Measurements from ENCODE around the gene IFI27L1. TPM values are rescaled to one million over a fixed set of nuclear protein-coding genes. Genes with fewer than 3 reads are reported as not detected.

Gene IFI27L1
- total RNA-seq, 2 experiments from 2014 or later = 42.8 to 55.4 TPM

DNA sequence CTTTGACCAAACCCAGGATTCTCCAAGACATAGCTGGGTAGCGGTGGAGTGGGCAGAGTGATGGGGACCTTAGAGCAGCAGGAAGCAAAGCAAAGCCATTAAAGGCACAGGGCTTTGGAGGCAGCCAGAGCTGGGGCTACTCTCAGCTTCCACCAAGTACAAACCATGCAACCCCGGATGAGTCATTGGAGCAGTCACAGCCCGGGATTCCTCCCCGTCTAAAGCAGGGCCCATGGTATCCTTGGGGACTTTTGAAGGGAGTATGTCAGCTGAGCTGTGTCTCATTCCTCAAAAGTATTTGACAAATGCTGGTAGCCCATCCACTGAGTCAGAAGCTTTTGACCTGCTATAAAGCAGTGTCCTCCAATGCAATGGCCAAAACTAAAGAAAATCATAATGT lies 19.7 kb downstream of the IFI27L1 start:
- Mint-ChIP-seq H3K27me3 (no peaks in the 10 kb centered on the region), H3K36me3 (no peaks in the 10 kb centered on the region), H3K4me3 (no peak overlapping the region), H3K27ac (no peak overlapping the region), H3K4me1 (no peaks in the 10 kb centered on the region), H3K9me3 (ENCODE audit: low read depth) (no peaks in the 10 kb centered on the region)
- CTCF ChIA-PET = interaction anchor here (1.3 kb wide), 1 partner anchor 100 kb away, joined by 3 read pairs; no protein-coding TSS in a partner anchor
- DNase-seq = no peak
- no peak for ATAC-seq

DNA sequence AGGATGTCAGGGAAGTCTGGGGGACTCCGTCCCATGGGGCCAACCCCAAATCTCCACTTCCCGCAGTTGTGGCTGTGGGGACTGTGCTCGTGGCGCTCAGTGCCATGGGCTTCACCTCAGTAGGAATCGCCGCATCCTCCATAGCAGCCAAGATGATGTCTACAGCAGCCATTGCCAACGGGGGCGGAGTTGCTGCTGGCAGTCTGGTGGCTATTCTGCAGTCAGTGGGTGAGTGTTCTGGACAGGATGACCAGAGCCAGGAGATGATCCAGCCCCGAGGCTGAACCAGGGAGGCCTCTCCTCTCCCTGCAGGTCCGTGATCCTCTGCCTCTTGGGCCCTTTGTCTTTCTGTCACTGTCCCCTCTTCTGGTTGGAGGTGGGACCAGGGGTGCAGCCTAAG lies 20.6 kb downstream of the IFI27L1 start:
- DNase-seq = no peak
- no peaks in the 10 kb centered on the region for H3K36me3 Mint-ChIP-seq
- no peaks in the 10 kb centered on the region for H3K9me3 Mint-ChIP-seq (ENCODE audit: low read depth)
- H3K4me1 Mint-ChIP-seq = no peaks in the 10 kb centered on the region
- no peak overlapping the region for H3K27ac Mint-ChIP-seq
- no peak overlapping the region for H3K4me3 Mint-ChIP-seq
- no peak for ATAC-seq
- CTCF ChIA-PET = no interaction called here
- H3K27me3 Mint-ChIP-seq = no peaks in the 10 kb centered on the region

DNA sequence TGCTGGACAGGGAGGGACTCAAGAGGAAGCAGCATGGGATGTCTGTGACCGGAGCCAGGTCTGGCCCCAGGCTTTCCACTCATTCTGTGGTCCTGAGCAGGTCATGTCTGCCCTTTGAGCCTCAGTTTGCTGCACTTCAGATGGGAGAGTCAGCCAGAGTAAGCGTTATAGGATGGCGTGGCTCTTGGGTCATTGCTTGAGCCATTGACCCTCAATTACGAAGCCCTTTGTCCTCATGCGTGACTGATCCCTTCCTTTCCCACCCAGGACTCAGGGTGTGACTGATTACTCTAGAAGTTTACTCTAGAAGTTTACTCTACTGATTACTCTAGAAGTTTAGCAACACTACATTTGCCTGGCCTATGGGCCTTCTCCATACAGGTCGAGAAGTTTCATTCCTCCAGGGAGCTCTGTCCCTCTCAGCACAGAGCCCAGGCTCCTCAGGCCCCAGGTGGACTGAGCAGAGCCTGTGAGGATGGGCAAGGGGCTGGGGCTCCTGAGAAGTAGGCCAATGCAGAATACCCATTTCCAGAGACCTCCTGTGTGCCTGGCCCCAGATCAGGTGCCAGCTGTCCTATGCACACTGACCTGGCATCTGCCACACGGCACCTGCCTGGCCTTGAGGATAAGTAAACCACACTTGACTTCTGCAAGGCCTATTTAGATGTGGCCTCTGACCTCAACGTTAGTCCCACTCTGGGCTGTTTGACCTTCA lies 21.8 kb downstream of the IFI27L1 start:
- H3K27ac Mint-ChIP-seq = no peak overlapping the region
- ATAC-seq (no peak), DNase-seq (no peak)
- H3K4me3 Mint-ChIP-seq = no peak overlapping the region
- CTCF ChIA-PET = interaction anchor here (0.6 kb wide), 1 partner anchor 299 kb away, joined by 3 read pairs; no protein-coding TSS in a partner anchor
- H3K27me3 Mint-ChIP-seq = no peaks in the 10 kb centered on the region
- H3K9me3 Mint-ChIP-seq (ENCODE audit: low read depth) = no peaks in the 10 kb centered on the region
- H3K4me1 Mint-ChIP-seq = no peaks in the 10 kb centered on the region
- H3K36me3 Mint-ChIP-seq = peaks cover 2% of the 10 kb centered on the region

DNA sequence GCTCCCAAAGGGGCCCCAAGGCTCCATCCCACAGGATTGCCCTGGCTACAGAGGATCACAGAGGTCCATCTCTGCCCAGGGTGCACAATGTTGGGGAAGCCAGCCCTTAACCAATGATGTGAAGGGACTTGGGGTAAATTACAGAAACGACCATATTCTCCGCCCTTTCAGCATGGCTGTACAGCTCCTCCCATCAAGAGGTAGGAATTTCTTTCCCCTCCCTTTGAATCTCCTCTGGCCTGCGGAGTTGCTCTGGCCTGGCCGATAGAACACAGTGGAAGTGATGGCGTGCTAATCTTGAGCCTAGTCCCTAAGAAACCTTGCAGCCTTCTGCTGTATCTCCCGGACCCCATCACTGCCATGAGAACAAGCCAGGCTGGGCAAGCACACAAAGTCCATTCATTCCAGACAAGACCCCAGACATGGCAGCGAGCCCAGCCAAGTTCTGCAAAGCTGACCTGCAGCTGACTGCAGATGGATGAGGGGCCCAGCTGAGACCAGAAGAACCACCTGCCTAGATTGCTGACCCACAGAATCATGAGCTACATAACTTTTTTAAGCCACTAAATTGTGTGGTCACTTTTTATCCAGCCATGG lies 22.5 kb downstream of the IFI27L1 start:
- Mint-ChIP-seq H3K4me1 (no peaks in the 10 kb centered on the region), H3K4me3 (no peak overlapping the region), H3K9me3 (ENCODE audit: low read depth) (no peaks in the 10 kb centered on the region), H3K27ac (no peak overlapping the region), H3K36me3 (peaks cover 2% of the 10 kb centered on the region), H3K27me3 (no peaks in the 10 kb centered on the region)
- no peak for ATAC-seq
- DNase-seq = no peak
- CTCF ChIA-PET = interaction anchor here (0.6 kb wide), 1 partner anchor 300 kb away, joined by 3 read pairs; no protein-coding TSS in a partner anchor

DNA sequence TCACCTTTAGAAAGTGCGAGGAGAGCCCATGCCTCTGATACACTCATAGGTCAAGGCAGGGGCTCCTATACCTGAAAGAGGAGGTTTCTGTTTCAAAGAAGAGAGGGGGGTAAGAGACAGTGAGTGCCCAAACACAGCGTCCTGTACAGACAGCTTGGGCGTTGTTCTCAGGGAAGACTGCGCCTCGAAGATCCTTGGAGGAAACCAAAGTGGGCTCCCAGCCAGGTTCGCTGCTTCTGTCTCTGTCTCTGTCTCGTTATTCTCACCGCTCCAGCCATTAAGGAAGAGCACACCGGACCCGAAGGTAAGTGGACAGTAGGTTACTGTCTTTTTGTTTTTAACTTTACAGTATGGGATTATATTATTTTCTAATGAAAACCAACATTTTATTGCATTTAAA lies 23.6 kb downstream of the IFI27L1 start:
- H3K4me1 Mint-ChIP-seq = no peaks in the 10 kb centered on the region
- no peak for ATAC-seq
- H3K36me3 Mint-ChIP-seq = peaks cover 2% of the 10 kb centered on the region
- H3K9me3 Mint-ChIP-seq (ENCODE audit: low read depth) = no peaks in the 10 kb centered on the region
- CTCF ChIA-PET = no interaction called here
- H3K27ac Mint-ChIP-seq = no peak overlapping the region
- no peak overlapping the region for H3K4me3 Mint-ChIP-seq
- DNase-seq = no peak
- H3K27me3 Mint-ChIP-seq = no peaks in the 10 kb centered on the region

DNA sequence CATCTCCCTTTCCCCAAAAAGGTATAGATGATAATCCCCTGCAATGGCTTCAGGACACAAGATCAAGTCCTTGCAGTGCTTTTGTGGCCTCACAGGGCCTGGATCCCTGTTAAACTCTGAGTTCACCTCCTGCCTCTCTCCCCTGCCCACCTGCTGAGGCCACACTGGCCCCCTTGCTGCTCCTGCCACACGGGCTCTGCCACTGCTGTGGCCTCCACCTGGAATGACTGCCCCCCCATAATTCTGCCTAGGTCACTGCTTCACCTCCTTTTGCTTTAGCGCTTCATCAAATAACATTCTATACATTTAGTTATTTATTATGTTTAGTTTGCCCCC lies 28.8 kb downstream of the IFI27L1 start:
- DNase-seq (peak; percentile 26), ATAC-seq (no peak)
- Mint-ChIP-seq H3K4me1 (peaks cover 24% of the 10 kb centered on the region), H3K27ac (peak overlapping the region; percentile 82), H3K4me3 (no peak overlapping the region), H3K9me3 (ENCODE audit: low read depth) (no peaks in the 10 kb centered on the region), H3K27me3 (no peaks in the 10 kb centered on the region), H3K36me3 (peaks cover 6% of the 10 kb centered on the region)
- CTCF ChIA-PET = interaction anchor here (1.3 kb wide), 2 partner anchors 22 to 27 kb away, joined by 4 read pairs; no protein-coding TSS in a partner anchor

DNA sequence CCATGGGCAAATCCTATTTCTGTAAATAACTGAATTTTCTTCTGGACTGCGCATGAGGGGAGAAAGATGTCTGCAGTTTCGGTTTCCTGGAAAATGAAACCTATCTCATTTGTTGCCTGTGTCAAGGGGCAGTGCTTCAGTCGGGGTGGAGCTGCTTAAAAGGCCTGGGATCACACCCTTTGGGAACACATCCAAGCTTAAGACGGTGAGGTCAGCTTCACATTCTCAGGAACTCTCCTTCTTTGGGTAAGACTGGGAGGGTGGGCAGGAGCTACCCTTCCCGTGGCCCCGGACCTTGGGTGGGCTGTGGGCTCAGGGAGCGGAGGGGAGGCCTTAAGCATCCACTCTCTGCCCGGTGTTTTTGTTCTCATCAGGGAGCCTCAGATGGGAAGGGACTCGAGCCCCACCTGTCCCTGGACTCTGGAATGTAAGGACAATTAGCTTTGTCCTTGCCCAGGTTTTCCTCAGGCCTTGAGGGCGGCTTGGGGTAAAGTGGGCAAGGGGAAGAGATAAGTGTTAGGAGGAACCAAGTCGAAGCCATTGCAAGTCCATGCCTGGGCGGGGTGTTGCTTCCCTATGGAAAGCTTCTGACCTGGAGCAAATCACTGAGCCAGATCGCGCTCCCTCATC lies 29.6 kb downstream of the IFI27L1 start, which contains the start of gene IFI27:
TSS of gene IFI27 (plus strand) at position 185 of the 630 bp plus-strand sequence.
- Mint-ChIP-seq H3K36me3 (peaks cover 6% of the 10 kb centered on the region), H3K4me3 (peak within 1 kb of the TSS; percentile 69), H3K27me3 (peaks cover 4% of the 10 kb centered on the region), H3K4me1 (peaks cover 25% of the 10 kb centered on the region), H3K27ac (peak within 1 kb of the TSS; percentile 82), H3K9me3 (ENCODE audit: low read depth) (no peaks in the 10 kb centered on the region)
- CTCF ChIA-PET = interaction anchor here (1.0 to 1.2 kb wide), 3 partner anchors 15 to 27 kb away, joined by 3 read pairs; no protein-coding TSS in a partner anchor
- DNase-seq = peak; percentile 46
- peak; percentile 64 for ATAC-seq

DNA sequence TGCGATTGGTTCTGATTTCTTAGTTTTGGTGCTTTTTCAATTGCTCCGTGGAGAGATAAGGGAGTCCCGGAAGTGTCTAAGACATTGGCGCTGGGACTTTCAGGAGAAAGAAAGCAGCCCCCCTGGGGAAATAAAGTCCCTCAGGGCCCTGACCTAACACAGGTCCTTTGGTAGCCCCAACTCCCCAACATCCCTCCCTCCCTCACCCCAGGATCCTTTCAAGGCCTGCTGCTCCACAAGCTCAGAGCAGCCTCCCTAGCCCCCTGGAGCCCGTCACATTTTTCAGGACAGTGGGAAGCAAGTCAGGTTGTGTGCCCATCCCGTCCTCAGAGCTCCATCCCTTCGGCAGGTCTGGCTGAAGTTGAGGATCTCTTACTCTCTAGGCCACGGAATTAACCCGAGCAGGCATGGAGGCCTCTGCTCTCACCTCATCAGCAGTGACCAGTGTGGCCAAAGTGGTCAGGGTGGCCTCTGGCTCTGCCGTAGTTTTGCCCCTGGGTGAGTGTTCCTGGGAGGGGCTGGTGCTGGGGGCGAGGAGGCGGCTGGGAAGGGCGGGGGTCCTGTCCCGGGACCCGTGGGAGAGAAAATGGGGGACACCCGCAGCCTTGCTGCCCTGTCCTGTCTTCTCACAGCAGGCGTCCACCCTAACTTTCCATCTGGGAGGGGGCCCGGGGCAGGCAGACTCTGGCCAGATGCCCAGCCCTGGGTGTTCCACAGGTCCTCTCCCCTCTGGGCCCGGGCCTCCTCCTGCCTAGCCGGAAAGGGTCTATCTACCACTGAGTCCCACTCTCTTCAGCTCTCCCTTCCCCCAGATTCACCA lies 30.4 kb downstream of the IFI27L1 start:
- H3K9me3 Mint-ChIP-seq (ENCODE audit: low read depth) = no peaks in the 10 kb centered on the region
- ATAC-seq (no peak), DNase-seq (peak; percentile 29)
- H3K4me3 Mint-ChIP-seq = peak overlapping the region; percentile 69
- peaks cover 25% of the 10 kb centered on the region for H3K4me1 Mint-ChIP-seq
- peaks cover 4% of the 10 kb centered on the region for H3K27me3 Mint-ChIP-seq
- peak overlapping the region; percentile 82 for H3K27ac Mint-ChIP-seq
- CTCF ChIA-PET = interaction anchor here (1.0 to 1.4 kb wide), 4 partner anchors 15 to 75 kb away, joined by 3 to 5 read pairs (median 3); no protein-coding TSS in a partner anchor
- peaks cover 6% of the 10 kb centered on the region for H3K36me3 Mint-ChIP-seq

DNA sequence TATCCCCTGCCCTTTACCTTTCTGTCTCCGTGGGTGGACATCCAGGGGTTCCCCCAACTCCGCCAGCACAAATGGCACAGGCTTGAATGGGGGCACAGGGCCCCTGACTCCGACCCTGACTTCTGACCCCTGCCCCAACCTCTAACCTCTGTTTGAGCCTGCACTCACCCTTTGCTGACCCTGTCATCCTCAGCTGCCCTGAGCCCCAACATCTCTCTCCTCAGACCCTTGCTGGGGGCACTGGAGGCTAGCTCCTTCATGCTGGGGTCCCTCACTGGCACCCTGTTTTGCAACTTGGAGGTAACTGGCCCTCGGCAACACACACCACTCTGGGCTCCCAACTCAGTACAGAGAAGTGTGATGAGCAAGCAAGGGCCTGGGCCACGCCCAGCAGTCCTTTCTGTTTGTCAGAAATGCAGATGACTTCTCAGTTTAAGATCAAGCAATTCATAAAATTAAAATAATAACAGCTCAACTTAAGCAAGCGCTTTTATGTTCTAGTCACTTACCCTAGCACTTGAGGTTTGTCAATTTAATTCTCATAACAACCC lies 31.5 kb downstream of the IFI27L1 start:
- DNase-seq = no peak
- peaks cover 28% of the 10 kb centered on the region for H3K4me1 Mint-ChIP-seq
- peak overlapping the region; percentile 69 for H3K4me3 Mint-ChIP-seq
- no peaks in the 10 kb centered on the region for H3K9me3 Mint-ChIP-seq (ENCODE audit: low read depth)
- no peak overlapping the region for H3K27ac Mint-ChIP-seq
- H3K36me3 Mint-ChIP-seq = peaks cover 6% of the 10 kb centered on the region
- ATAC-seq = no peak
- CTCF ChIA-PET = interaction anchor here (1.4 to 1.5 kb wide), 2 partner anchors 24 to 77 kb away, joined by 5 read pairs; no protein-coding TSS in a partner anchor
- peaks cover 8% of the 10 kb centered on the region for H3K27me3 Mint-ChIP-seq

DNA sequence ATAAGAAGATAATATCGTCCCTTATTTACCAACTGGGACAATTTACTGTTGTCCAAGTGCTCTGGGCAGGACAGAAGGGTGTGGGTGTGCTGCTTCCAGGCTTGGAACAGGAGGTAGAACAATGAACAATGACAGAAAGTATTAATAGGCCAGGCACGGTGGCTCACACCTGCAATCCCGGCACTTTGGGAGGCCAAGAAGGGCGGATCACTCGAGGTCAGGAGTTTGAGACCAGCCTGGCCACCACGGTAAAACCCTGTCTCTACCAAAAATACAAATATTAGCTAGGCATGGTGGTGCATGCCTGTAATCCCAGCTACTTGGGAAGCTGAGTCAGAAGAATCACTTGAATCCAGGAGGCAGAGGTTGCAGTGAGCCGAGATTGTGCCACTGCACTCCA lies 32.0 kb downstream of the IFI27L1 start:
- DNase-seq (no peak), ATAC-seq (no peak)
- CTCF ChIA-PET = interaction anchor here (1.4 to 1.5 kb wide), 2 partner anchors 24 to 77 kb away, joined by 5 read pairs; no protein-coding TSS in a partner anchor
- peaks cover 8% of the 10 kb centered on the region for H3K27me3 Mint-ChIP-seq
- H3K27ac Mint-ChIP-seq = no peak overlapping the region
- peaks cover 3% of the 10 kb centered on the region for H3K36me3 Mint-ChIP-seq
- no peak overlapping the region for H3K4me3 Mint-ChIP-seq
- H3K4me1 Mint-ChIP-seq = peaks cover 33% of the 10 kb centered on the region
- H3K9me3 Mint-ChIP-seq (ENCODE audit: low read depth) = no peaks in the 10 kb centered on the region

DNA sequence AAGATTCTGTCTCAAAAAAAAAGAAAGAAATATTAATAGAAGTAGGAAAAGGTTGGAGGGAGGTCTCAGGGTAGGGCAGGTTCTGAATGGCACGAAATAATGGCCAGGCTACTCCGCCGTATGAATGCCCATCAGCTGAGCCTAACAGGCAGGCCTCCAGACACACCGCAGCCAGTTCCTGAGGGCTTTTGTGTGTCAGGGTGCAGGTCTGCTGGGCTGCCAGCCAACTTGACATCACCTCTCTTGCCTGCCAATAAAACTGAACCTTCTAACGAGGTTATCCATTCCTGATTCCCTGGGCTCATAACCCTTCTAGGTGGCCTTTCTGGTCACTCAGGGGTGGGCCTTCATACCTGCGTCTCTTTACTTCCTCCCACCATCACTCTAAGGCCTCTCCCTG lies 32.4 kb downstream of the IFI27L1 start:
- ATAC-seq (no peak), DNase-seq (no peak)
- peaks cover 36% of the 10 kb centered on the region for H3K4me1 Mint-ChIP-seq
- H3K27me3 Mint-ChIP-seq = peaks cover 8% of the 10 kb centered on the region
- H3K36me3 Mint-ChIP-seq = peaks cover 3% of the 10 kb centered on the region
- no peaks in the 10 kb centered on the region for H3K9me3 Mint-ChIP-seq (ENCODE audit: low read depth)
- CTCF ChIA-PET = interaction anchor here (1.5 kb wide), 1 partner anchor 23 kb away, joined by 5 read pairs; no protein-coding TSS in a partner anchor
- no peak overlapping the region for H3K27ac Mint-ChIP-seq
- H3K4me3 Mint-ChIP-seq = no peak overlapping the region

DNA sequence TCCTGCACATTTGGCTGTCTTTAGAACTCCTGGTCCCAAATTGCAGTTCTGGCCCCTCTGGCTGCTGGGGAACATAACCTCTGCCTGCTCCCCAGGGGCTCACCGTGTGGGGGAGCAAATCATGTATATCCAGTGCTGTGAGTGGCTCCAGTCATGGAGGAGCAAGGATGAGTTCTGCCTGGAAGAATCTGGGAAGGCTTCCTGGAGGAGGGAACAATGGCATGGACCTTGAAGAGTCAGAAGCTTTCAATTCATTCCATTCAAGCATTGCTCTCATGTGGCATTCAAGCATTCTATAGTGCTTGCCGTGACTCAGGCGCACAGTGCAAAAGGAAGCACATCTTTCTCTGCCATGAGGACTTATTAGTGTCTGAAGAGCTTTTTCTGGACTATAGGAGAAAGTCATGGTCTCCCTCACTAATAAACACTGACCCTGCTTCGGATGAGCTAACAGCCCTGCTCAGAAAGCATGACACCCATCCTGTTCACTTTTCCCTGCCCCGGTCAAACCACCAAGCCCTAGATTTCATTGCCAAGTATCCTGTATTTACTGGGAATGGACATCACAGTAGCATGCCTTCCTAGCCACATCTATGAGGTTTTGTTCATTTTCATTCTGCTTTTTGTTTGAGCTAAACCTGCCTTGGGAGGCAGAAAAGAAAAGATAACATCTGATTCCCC lies 32.9 kb downstream of the IFI27L1 start:
- Mint-ChIP-seq H3K9me3 (ENCODE audit: low read depth) (no peaks in the 10 kb centered on the region), H3K36me3 (peaks cover 3% of the 10 kb centered on the region), H3K27ac (no peak overlapping the region), H3K4me3 (no peak overlapping the region), H3K4me1 (peaks cover 36% of the 10 kb centered on the region), H3K27me3 (peaks cover 8% of the 10 kb centered on the region)
- DNase-seq (no peak), ATAC-seq (no peak)
- CTCF ChIA-PET = interaction anchor here (0.9 to 2.1 kb wide), 6 partner anchors 18 to 174 kb away, joined by 3 to 7 read pairs (median 4); no protein-coding TSS in a partner anchor
